ENCODE measurements around the gene CDK19. TPM values are rescaled to one million over a fixed set of nuclear protein-coding genes. Genes with fewer than 3 reads are reported as not detected.
"Not testable (repeated sequence)": the region's sequence is repeated elsewhere in the genome, so short reads cannot be mapped to it uniquely, and the experiment has no call there.

The CDK19 gene
- total RNA-seq, 1 donor from 2014 or later, result 26.6 TPM

- Histone ChIP-seq H3K36me3 (no peaks in the 10 kb centered on the region), H3K9me3 (no peaks in the 10 kb centered on the region), H3K4me3 (no peak overlapping the region), H3K27ac (no peak overlapping the region), H3K4me1 (no peaks in the 10 kb centered on the region), H3K27me3 (no peaks in the 10 kb centered on the region)
- ATAC-seq (no peak), DNase-seq (no peak)
- no peak for TF ChIP-seq CTCF (IDR thresholded peaks at IDR 0.05)
- intact Hi-C loops (cut with DNase I), result no loop called here
Measured at GRCh38 chr6:110589865-110590513, 225.3 kb downstream of the CDK19 start.

GRCh38 chr6:110587328-110587727 is 227.9 kb downstream of the CDK19 start:
- Histone ChIP-seq H3K4me1 (no peaks in the 10 kb centered on the region), H3K27ac (no peak overlapping the region)

DNA sequence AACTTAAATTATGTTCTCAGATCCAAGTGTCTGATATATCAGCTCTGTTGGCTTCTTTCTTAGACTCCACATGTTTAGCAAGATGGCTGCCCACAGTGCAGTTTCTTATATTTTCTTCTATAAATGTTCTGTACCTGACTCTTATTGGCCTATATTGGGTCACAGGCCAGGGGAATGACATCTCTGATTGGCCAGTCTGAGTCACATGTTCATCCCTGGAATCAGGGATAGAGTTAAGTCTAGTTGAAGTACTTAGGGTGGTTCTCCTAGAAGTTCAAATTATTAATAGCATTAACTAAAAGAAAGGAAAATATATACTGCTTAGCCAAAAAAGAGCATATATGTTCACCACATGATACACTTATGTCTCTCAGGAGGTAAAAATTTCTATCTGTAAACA is 233.6 kb downstream of the CDK19 start:
- Histone ChIP-seq H3K9me3 (no peaks in the 10 kb centered on the region), H3K36me3 (no peaks in the 10 kb centered on the region), H3K4me3 (no peak overlapping the region), H3K4me1 (no peaks in the 10 kb centered on the region), H3K27ac (no peak overlapping the region), H3K27me3 (no peaks in the 10 kb centered on the region)
- no peak for DNase-seq
- intact Hi-C loops (cut with DNase I), result no loop called here
- ATAC-seq, result no peak
- TF ChIP-seq CTCF (IDR thresholded peaks at IDR 0.05), result no peak

More at GRCh38 chr6:110587328-110587727, 227.9 kb downstream of the CDK19 start:
- Histone ChIP-seq H3K27me3 (no peaks in the 10 kb centered on the region), H3K36me3 (no peaks in the 10 kb centered on the region), H3K9me3 (no peaks in the 10 kb centered on the region), H3K4me3 (no peak overlapping the region)
- no peak for TF ChIP-seq CTCF (IDR thresholded peaks at IDR 0.05)
- intact Hi-C loops (cut with DNase I), result no loop called here
- DNase-seq (no peak), ATAC-seq (no peak)

DNA sequence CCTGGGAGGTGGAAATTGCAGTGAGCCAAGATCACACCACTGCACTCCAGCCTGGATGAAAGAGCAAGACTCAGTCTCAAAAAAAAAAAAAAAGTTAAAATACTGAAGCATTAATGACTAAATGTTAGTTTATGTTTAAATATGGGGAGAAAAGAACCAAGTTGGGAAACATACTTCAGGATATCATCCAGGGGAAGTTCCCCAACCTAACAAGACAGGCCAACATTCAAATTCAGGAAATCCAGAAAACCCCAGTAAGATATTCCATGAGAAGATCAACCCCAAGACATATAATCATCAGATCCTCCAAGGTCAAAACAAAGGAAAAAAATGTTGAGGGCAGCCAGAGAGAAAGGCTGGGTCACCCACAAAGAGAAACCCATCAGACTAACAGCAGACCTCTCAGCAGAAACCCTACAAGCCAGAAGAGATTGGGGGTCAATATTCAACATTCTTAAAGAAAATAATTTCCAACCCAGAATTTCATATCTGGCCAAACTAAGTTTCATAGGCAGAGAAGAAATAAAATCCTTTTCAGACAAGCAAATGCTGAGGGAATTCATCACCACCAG is 237.6 kb downstream of the CDK19 start:
- H3K27me3 ChIP-seq; ATAC-seq; H3K36me3 ChIP-seq; H3K4me1 ChIP-seq; H3K4me3 ChIP-seq; intact Hi-C loops (cut with DNase I); H3K27ac ChIP-seq; H3K9me3 ChIP-seq; DNase-seq: not testable (repeated sequence)

DNA sequence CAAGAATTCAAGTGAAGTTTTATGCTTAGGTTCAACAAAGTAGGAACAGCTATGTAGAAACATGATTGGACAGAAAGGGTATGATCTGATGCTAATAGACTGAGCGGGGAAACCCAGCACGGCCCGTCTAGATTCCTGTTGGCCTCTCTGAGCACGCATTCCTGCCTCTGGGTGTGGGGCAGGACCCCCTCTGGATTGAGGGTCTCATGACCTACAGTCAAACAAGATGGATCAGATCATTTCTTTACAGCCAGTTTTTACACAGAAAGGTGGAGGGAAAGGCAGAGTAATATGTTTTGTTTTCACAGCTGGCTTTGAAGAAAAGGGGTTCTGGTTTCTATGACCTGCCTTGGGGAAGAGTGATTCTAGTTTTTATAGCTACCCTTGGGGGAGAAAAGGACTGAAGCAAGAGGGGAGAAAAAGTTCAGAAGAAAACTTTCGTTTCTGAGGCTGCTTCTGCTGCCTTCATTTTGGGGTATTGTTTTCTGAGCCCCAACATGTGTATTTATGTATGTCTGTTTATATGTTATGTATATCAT is 239.3 kb downstream of the CDK19 start:
- DNase-seq (no peak), ATAC-seq (no peak)
- intact Hi-C loops (cut with DNase I), result no loop called here
- Histone ChIP-seq H3K4me3 (no peak overlapping the region), H3K36me3 (no peaks in the 10 kb centered on the region), H3K4me1 (no peaks in the 10 kb centered on the region), H3K27ac (no peak overlapping the region), H3K27me3 (no peaks in the 10 kb centered on the region), H3K9me3 (no peaks in the 10 kb centered on the region)
- no peak for TF ChIP-seq CTCF (IDR thresholded peaks at IDR 0.05)

DNA sequence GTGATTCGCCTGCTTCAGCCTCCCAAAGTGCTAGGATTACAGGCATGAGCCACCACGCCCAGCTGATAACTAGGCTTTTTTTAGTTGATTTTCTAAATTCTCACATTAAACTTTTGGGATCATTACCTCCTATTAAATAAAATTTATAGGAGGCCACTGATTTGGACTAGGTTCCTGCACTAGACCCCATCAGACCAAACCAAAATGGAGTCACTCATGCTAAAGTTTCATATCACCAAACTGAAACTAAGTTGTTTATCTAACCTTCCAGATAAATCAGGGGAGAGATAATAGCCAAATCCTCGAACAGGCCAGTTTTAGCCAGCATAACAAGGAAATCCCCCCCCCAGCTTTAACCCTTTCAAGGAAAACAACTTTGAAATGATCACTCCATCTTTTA is 240.5 kb downstream of the CDK19 start:
- Histone ChIP-seq H3K9me3 (no peaks in the 10 kb centered on the region), H3K4me1 (no peaks in the 10 kb centered on the region), H3K27me3 (no peaks in the 10 kb centered on the region), H3K4me3 (no peak overlapping the region), H3K36me3 (no peaks in the 10 kb centered on the region), H3K27ac (no peak overlapping the region)
- no peak for TF ChIP-seq CTCF (IDR thresholded peaks at IDR 0.05)
- intact Hi-C loops (cut with DNase I), result no loop called here
- no peak for ATAC-seq
- no peak for DNase-seq
